Loucy (cell line): ENCODE data around the gene WWTR1.

Experiments
- H2AFZ ChIP-seq: fragments of 200-600 bp; sonication (generic); 2 replicates; pipeline ENCODE4 v1.6.0; 2016; ENCODE audit warnings: antibody characterized with exemption, mild to moderate bottlenecking, low read length, moderate library complexity
- H3F3A ChIP-seq: fragments of 200-600 bp; 2 replicates; pipeline ENCODE4 v1.6.0; 2016; ENCODE audit warnings: antibody characterized with exemption, low read depth, mild to moderate bottlenecking
- H3K27me3 ChIP-seq: fragments of 200-600 bp; sonication (generic); 2 replicates; pipeline ENCODE4 v1.6.1; 2014; ENCODE audit warnings: low read length, mild to moderate bottlenecking; ENCODE audit not compliant: insufficient read depth, poor library complexity, severe bottlenecking
- H3K36me3 ChIP-seq: fragments of 200-600 bp; sonication (generic); 2 replicates; pipeline ENCODE4 v1.6.1; 2016; ENCODE audit warnings: low read length; ENCODE audit not compliant: insufficient read depth
- H3K4me1 ChIP-seq: fragments of 200-600 bp; sonication (generic); 2 replicates; pipeline ENCODE4 v1.5.1; 2014; ENCODE audit warnings: low read length, mild to moderate bottlenecking; ENCODE audit not compliant: insufficient read depth, poor library complexity, severe bottlenecking
- H3K4me2 ChIP-seq: fragments of 200-600 bp; sonication (generic); 2 replicates; pipeline ENCODE4 v1.6.0; 2014; ENCODE audit warnings: antibody characterized with exemption, low read length, low read depth, mild to moderate bottlenecking; ENCODE audit not compliant: poor library complexity, severe bottlenecking
- H3K4me3 ChIP-seq: fragments of 200-600 bp; sonication (generic); 2 replicates; pipeline ENCODE4 v1.5.1; 2014; ENCODE audit warnings: low read length, mild to moderate bottlenecking, mixed read lengths; ENCODE audit not compliant: poor library complexity, severe bottlenecking
- H3K79me2 ChIP-seq: fragments of 200-600 bp; sonication (generic); 2 replicates; pipeline ENCODE4 v1.6.1; 2014; ENCODE audit warnings: low read length; ENCODE audit not compliant: insufficient read depth
- H3K9ac ChIP-seq: fragments of 200-600 bp; sonication (generic); 2 replicates; pipeline ENCODE4 v1.6.0; 2014; ENCODE audit warnings: mild to moderate bottlenecking, low read depth, low read length, moderate library complexity; ENCODE audit not compliant: poor library complexity, severe bottlenecking
- H3K9me2 ChIP-seq: fragments of 200-600 bp; sonication (generic); replicated peaks from 2 replicates; pipeline ENCODE4 v1.6.1; 2016; ENCODE audit warnings: low read depth, low read length, mixed read lengths
- H3K9me3 ChIP-seq: fragments of 200-600 bp; sonication (generic); 2 replicates; pipeline ENCODE4 v1.6.1; 2014; ENCODE audit warnings: mild to moderate bottlenecking, antibody characterized with exemption, low read length, low read depth; ENCODE audit not compliant: insufficient read depth
- H4K20me1 ChIP-seq: fragments of 200-600 bp; sonication (generic); 2 replicates; pipeline ENCODE4 v1.6.0; 2014; ENCODE audit warnings: antibody characterized with exemption, low read length, mild to moderate bottlenecking; ENCODE audit not compliant: insufficient read depth, poor library complexity, severe bottlenecking
- CTCF ChIP-seq: fragments of 200-600 bp; sonication (generic); conservative IDR thresholded peaks from 2 replicates; pipeline ENCODE4 v1.5.1; 2014; ENCODE audit warnings: mild to moderate bottlenecking, antibody characterized with exemption, low read length
- EZH2phosphoT487 ChIP-seq: fragments of 200-600 bp; IDR thresholded peaks from 2 replicates; pipeline ENCODE4 v1.6.1; 2018; ENCODE audit warnings: antibody characterized with exemption, mild to moderate bottlenecking, moderate library complexity, borderline replicate concordance

The WWTR1 gene

GRCh38 chr3:149701206-149701976 is 43.6 kb upstream of the WWTR1 start:
- no peaks in the 10 kb centered on the region for H3F3A ChIP-seq
- H3K9me2 ChIP-seq, result no peaks in the 10 kb centered on the region
- H4K20me1 ChIP-seq, result no peaks in the 10 kb centered on the region
- H2AFZ ChIP-seq, result no peak overlapping the region
- peaks cover 5% of the 10 kb centered on the region; the same call in 1 of the 2 replicates for H3K9me3 ChIP-seq
- H3K4me1 ChIP-seq, result no peaks in the 10 kb centered on the region
- H3K27me3 ChIP-seq, result no peaks in the 10 kb centered on the region
- H3K4me3 ChIP-seq, result no peak overlapping the region
- no peak overlapping the region for H3K4me2 ChIP-seq
- no peaks in the 10 kb centered on the region for H3K36me3 ChIP-seq
- no peaks in the 10 kb centered on the region for H3K79me2 ChIP-seq
- TF ChIP-seq EZH2phosphoT487 (no peak), CTCF (no peak)
- H3K9ac ChIP-seq, result no peak overlapping the region

GRCh38 chr3:149688122-149688757 is 30.4 kb upstream of the WWTR1 start:
- H4K20me1 ChIP-seq, result no peaks in the 10 kb centered on the region
- no peak overlapping the region for H2AFZ ChIP-seq
- no peak overlapping the region for H3K9ac ChIP-seq
- no peaks in the 10 kb centered on the region for H3K36me3 ChIP-seq
- no peak overlapping the region for H3K4me2 ChIP-seq
- H3K79me2 ChIP-seq, result no peaks in the 10 kb centered on the region
- no peaks in the 10 kb centered on the region; the same call in 1 of the 2 replicates for H3K9me3 ChIP-seq
- TF ChIP-seq EZH2phosphoT487 (no peak), CTCF (no peak)
- no peaks in the 10 kb centered on the region for H3K4me1 ChIP-seq
- no peaks in the 10 kb centered on the region for H3F3A ChIP-seq
- H3K9me2 ChIP-seq, result no peaks in the 10 kb centered on the region
- no peaks in the 10 kb centered on the region for H3K27me3 ChIP-seq
- H3K4me3 ChIP-seq, result no peak overlapping the region

GRCh38 chr3:149686996-149687395 is 29.2 kb upstream of the WWTR1 start:
- Histone ChIP-seq H3K4me2 (no peak overlapping the region), H4K20me1 (no peaks in the 10 kb centered on the region), H3F3A (no peaks in the 10 kb centered on the region), H3K9me3 (no peaks in the 10 kb centered on the region; the same call in 1 of the 2 replicates), H3K4me1 (no peaks in the 10 kb centered on the region), H3K9ac (no peak overlapping the region), H2AFZ (no peak overlapping the region), H3K79me2 (no peaks in the 10 kb centered on the region), H3K9me2 (no peaks in the 10 kb centered on the region), H3K27me3 (no peaks in the 10 kb centered on the region), H3K4me3 (no peak overlapping the region), H3K36me3 (no peaks in the 10 kb centered on the region)
- TF ChIP-seq EZH2phosphoT487 (no peak), CTCF (no peak)
